ACC112 (cell line): ENCODE measurements around the gene TCFL5.
A peak's percentile ranks its signal among the peaks of the same experiment; 100 is the strongest.

Experiments used
- H2AFZ ChIP-seq: fragments of 200-600 bp; sonication (generic); one replicate; pipeline ENCODE4 v1.6.0; 2017; ENCODE audit warnings: antibody characterized with exemption, low read length; ENCODE audit not compliant: unreplicated experiment
- H3K27ac ChIP-seq: fragments of 200-600 bp; sonication (generic); 2 replicates; pipeline ENCODE4 v1.5.1; 2014; ENCODE audit warnings: low read depth, mild to moderate bottlenecking, antibody characterized with exemption, low read length, moderate library complexity
- H3K27me3 ChIP-seq: fragments of 200-600 bp; sonication (generic); 2 replicates; pipeline ENCODE4 v1.6.1; 2014; ENCODE audit warnings: mild to moderate bottlenecking, antibody characterized with exemption, low read length, moderate library complexity, mixed read lengths; ENCODE audit not compliant: insufficient read depth
- H3K36me3 ChIP-seq: fragments of 200-600 bp; sonication (generic); 2 replicates; pipeline ENCODE4 v1.6.1; 2016; ENCODE audit warnings: mild to moderate bottlenecking, antibody characterized with exemption, low read length, moderate library complexity, mixed read lengths; ENCODE audit not compliant: insufficient read depth
- H3K4me1 ChIP-seq: fragments of 200-600 bp; sonication (generic); one replicate; pipeline ENCODE4 v1.6.1; 2016; ENCODE audit warnings: low read length, mixed read lengths; ENCODE audit not compliant: insufficient read depth, unreplicated experiment, control insufficient read depth
- H3K4me3 ChIP-seq: fragments of 200-600 bp; sonication (generic); 2 replicates; pipeline ENCODE4 v1.5.1; 2014; ENCODE audit warnings: mild to moderate bottlenecking, low read depth, low read length
- H3K79me2 ChIP-seq: fragments of 200-600 bp; sonication (generic); one replicate; pipeline ENCODE4 v1.6.0; 2016; ENCODE audit warnings: low read length; ENCODE audit not compliant: control insufficient read depth, unreplicated experiment, insufficient read depth

TCFL5 gene

DNA sequence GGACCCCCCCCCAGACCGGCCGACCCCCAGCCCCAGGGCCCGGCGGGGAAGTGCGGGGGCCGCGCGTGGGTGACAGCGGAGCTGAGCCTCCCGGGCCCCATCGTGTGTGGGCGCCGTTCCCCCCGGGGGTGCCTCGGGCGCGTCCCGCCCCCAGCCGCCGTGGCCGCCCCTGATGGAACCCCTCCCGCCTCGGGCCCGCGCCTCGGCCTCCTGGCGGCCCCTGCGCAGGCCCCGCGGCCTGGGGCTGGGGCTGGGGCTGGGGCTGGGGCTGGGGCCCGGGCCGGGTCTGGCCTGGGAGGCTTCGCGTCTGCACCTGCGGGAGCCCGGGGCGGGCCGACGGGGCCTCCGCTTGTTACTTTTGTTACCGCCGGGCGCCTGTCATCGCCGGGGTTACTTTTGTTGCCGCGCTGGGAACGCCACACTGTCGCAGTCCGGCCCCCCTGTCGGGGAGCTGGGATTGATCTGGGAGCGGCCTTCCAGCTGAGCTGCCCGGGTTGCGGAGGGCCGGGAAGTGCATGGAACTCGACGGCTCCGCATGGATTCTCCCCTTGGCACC is 56.4 kb downstream of the TCFL5 start:
- H3K79me2 ChIP-seq: peaks cover 36% of the 10 kb centered on the region
- peaks cover 9% of the 10 kb centered on the region; the same call in 1 of the 2 replicates for H3K36me3 ChIP-seq
- H3K27me3 ChIP-seq: no peaks in the 10 kb centered on the region
- peak overlapping the region; percentile 98 for H3K4me3 ChIP-seq
- no peak overlapping the region for H2AFZ ChIP-seq
- peak overlapping the region; percentile 55 for H3K27ac ChIP-seq
- peaks cover 11% of the 10 kb centered on the region for H3K4me1 ChIP-seq

DNA sequence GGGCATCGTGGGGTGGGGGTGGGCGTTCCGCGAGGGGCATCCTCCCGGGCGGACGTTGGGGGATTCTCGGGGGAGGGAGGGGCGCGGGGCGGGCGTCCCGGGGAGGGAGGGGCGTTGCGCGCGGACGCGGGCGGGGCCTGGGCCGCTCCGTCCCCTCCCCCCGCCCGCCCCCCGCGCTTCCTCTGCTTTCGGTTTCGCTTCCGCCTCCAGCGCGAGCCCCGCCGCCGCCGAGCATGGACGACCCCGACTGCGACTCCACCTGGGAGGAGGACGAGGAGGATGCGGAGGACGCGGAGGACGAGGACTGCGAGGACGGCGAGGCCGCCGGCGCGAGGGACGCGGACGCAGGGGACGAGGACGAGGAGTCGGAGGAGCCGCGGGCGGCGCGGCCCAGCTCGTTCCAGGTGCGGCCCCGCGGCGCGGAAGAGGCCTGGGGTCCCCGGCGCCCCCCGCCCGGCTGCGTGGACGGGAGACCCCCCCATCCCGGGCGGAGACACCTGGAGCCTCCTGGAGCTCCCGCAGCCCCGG is 56.9 kb downstream of the TCFL5 start, which contains the start of gene OGFR:
Gene OGFR, plus strand, starts transcription at position 209 of the 528 bp plus-strand sequence. Its CDS starts 25 bp downstream, at position 234.
- peaks cover 11% of the 10 kb centered on the region for H3K4me1 ChIP-seq
- H3K79me2 ChIP-seq: peaks cover 36% of the 10 kb centered on the region
- H2AFZ ChIP-seq: peak within 1 kb of the TSS; percentile 73
- peak within 1 kb of the TSS; percentile 55 for H3K27ac ChIP-seq
- peaks cover 5% of the 10 kb centered on the region; the same call in 1 of the 2 replicates for H3K36me3 ChIP-seq
- H3K27me3 ChIP-seq: no peaks in the 10 kb centered on the region
- H3K4me3 ChIP-seq: peak within 1 kb of the TSS; percentile 98

DNA sequence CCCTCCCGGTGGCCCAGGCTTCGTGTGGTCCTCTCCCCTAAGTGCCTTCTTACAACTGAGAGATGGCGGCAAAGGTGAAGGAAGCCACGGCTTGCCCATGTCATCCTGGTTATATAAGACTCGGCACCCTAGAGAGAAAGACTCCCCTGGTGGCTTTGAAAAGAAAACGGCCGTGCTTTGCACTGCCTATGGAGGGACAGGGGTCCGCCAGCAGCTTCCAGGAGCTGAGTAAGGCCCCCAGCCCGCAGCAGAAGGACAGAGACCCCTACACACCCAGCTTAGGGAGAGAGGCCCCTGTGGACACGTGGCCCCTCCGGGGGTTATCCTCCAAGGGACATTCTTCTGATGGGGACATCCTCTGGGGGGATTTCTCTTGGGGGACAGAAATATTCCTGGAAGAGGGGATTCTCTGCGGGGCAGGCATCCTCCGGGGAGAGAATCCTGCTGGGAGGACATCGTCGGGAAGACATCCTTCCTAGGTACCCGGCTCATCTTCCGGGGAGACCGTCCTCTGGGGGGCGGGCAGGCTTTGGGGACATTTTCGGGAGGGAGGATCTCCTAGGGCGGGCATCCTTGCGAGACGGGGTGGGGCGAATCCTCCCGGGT is 57.5 kb downstream of the TCFL5 start:
- Histone ChIP-seq H3K79me2 (peaks cover 32% of the 10 kb centered on the region), H3K36me3 (0 out of 2 replicates have a peak, but pooled peaks cover 4% of the 10 kb centered on the region), H2AFZ (peak overlapping the region; percentile 73), H3K4me1 (peaks cover 11% of the 10 kb centered on the region), H3K4me3 (peak overlapping the region; percentile 98), H3K27ac (no peak overlapping the region), H3K27me3 (no peaks in the 10 kb centered on the region)

DNA sequence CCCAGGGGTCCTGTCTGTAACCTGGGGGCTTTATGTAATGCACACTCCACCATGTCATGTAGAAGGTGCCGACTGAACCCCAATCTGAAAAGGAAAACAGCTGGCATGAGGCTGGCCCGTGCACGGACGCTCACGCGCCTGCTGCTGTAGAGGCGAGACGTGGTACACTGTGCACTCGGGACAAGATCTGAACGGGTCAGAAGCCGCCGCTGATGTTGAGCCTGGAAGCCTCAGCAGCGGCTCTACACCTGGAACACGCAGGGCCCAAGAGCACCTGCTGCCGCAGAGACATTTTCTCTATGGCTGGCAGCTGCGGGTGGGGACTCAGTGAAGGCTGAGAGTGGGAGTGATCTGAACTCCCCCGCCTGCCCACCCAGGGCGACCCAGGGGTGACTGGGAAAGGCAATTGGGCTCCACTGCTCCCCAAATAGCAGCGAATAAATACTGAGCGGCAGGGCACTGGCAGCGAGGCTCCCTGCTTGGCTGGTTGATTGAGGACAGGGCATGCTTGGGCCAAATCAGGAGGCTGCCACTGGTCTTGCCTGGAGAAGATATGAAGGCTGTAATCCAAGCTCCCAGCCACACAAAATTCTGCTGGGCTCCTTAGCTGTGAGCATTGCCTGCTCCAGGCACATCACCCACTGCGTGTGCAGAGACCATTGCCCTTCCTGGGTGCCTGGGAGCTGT is 59.5 kb downstream of the TCFL5 start:
- Histone ChIP-seq H2AFZ (no peak overlapping the region), H3K4me1 (peaks cover 12% of the 10 kb centered on the region), H3K36me3 (0 out of 2 replicates have a peak, but pooled peaks cover 11% of the 10 kb centered on the region), H3K4me3 (no peak overlapping the region), H3K27me3 (no peaks in the 10 kb centered on the region), H3K79me2 (peaks cover 24% of the 10 kb centered on the region), H3K27ac (no peak overlapping the region)

DNA sequence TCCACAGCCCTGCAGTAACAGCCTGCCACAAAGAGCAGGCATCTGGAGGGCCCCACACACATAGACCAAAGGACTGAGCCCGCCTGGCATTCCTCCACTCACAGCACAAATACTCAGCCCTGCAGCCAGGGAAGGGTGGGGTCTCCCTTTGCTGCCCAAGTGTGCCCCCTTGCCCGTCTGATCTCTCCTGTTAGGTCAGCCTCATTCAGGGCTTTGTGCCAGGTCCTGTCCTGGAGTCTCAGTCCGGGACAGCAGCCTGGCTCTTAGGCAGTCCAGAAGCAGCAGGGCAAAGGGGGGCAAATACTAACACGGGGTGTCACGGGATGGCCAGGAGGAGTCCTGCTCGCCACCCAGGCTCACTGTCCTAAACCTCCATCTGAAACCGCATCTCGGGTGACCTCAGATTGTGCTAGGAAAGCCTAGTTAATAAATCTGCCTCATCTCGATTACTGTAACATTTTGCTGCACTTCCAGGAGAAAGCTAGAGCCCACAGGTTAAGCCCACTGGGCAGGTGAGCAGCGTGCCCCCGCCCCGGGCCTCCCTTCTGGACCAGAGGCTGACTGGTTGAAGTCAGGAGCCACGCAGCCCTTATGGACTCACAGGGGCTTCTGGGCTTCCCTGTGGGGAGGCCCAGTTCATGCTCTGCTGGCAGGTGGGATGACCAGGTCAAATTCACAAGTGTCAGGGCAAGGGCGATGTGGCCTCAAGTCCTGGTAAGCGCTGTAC is 60.2 kb downstream of the TCFL5 start:
- 0 out of 2 replicates have a peak, but pooled peaks cover 11% of the 10 kb centered on the region for H3K36me3 ChIP-seq
- H3K4me1 ChIP-seq: peaks cover 5% of the 10 kb centered on the region
- H3K27me3 ChIP-seq: no peaks in the 10 kb centered on the region
- no peak overlapping the region for H3K4me3 ChIP-seq
- H3K79me2 ChIP-seq: peaks cover 20% of the 10 kb centered on the region
- no peak overlapping the region for H3K27ac ChIP-seq
- H2AFZ ChIP-seq: no peak overlapping the region

DNA sequence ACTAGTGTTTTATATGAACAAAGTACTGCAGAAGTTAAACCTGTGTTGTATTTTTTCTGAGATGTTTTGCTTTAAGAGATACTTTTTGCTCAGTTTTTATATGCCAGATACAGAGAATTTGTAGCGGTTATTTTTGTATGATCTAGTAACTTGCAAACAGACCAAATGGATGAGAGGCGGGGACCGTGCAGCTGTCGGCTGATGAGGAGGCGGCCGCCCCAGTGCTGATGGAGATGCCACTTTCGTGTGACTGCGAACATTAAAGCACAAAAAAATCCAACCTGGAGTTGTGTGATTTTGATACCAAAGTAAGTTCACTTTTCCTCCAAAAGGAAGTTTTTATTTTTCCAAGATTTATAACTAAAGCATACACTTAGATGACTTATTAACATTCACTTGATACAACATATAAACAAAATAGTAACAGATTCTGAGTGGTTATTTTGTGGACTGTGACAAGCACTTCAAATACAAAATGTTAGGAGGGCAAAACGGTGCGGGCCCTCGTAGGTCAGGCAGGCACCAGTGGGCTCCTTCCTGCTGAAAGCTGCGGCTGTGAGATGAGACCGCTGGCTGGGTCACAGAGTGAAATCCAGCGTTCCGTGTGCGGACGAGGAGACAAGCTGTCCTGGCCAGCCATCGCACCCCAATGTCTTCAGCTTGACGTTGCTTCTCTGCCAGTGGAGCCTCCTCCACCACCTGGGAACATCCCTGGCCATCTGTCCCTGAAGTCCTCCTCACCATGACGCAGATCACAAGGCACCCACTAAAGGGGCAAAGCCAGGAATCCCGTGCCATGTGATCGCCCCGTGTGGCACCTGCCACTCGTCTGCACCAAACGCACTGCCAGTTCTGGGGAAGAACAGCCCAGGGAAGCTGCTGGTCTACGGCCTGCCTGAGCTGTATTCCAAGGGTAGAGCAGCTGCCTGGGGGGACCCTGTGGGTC is 61.0 kb downstream of the TCFL5 start:
- H3K4me1 ChIP-seq: peaks cover 2% of the 10 kb centered on the region
- H3K27ac ChIP-seq: no peak overlapping the region
- no peak overlapping the region for H3K4me3 ChIP-seq
- no peak overlapping the region for H2AFZ ChIP-seq
- no peaks in the 10 kb centered on the region for H3K27me3 ChIP-seq
- H3K36me3 ChIP-seq: 0 out of 2 replicates have a peak, but pooled peaks cover 11% of the 10 kb centered on the region
- peaks cover 11% of the 10 kb centered on the region for H3K79me2 ChIP-seq

DNA sequence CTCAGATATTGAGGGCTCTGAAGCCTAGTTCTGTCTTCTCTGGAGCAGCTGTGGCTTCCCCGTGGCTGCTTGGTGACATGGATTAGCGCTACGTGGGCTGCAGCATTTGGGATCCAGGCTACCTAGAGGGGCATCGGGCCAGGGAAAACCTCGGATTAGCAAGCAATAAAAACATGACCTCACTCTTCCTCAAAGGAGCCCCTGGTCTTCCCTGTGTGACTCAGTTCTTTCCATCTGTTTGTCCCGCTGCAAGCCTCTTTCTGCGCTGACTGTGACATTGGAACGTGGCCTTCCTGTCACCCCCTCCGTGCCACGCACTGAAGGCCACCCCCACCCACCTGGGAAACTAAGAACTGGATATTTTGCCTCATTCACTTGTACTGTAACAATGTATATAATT is 61.7 kb downstream of the TCFL5 start:
- H3K27ac ChIP-seq: no peak overlapping the region
- no peaks in the 10 kb centered on the region for H3K27me3 ChIP-seq
- peaks cover 6% of the 10 kb centered on the region for H3K79me2 ChIP-seq

DNA sequence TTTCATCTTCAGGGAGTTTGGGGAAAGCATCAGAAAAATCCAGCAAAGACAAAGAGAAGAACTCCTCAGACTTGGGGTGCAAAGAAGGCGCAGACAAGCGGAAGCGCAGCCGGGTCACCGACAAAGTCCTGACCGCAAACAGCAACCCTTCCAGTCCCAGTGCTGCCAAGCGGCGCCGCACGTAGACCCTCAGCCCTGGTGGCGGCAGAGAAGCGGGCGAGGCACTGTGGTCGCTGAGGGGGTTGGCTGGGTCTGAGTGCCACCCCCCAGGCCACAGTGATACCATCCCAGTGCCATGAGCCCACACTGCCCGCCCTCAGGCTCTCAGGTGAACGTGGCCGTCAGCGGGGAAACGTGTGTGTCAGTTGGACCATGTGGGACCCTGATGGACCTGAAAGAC is 62.2 kb downstream of the TCFL5 start:
- Histone ChIP-seq H3K27me3 (no peaks in the 10 kb centered on the region), H3K4me1 (peaks cover 2% of the 10 kb centered on the region), H3K4me3 (no peak overlapping the region), H3K36me3 (0 out of 2 replicates have a peak, but pooled peaks cover 11% of the 10 kb centered on the region), H3K27ac (no peak overlapping the region), H3K79me2 (peaks cover 4% of the 10 kb centered on the region), H2AFZ (no peak overlapping the region)

More for the DNA sequence above, 61.7 kb downstream of the TCFL5 start:
- H2AFZ ChIP-seq: no peak overlapping the region
- H3K36me3 ChIP-seq: 0 out of 2 replicates have a peak, but pooled peaks cover 11% of the 10 kb centered on the region
- no peak overlapping the region for H3K4me3 ChIP-seq
- peaks cover 2% of the 10 kb centered on the region for H3K4me1 ChIP-seq

DNA sequence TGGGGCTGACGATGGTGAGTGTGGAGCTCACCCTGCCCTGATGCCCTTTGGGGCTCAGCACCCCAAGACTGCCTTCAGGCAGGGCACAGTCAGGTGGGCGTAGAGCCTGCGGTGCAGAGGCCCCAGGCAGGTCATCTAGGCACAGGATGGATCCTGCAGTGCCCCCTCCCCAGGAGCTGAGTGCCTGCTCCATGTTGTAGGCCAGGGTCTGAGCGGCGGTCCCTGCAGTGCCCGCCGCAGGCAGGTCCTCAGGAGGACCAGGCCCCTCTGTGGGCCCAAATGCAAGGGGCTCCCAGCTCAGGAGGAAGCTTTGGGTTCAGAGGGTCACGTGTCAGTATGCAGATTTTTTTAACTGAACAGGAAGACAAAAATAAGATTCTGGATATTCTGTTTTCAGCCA is 62.6 kb downstream of the TCFL5 start:
- Histone ChIP-seq H3K27ac (no peak overlapping the region), H3K4me1 (peaks cover 2% of the 10 kb centered on the region), H2AFZ (no peak overlapping the region), H3K79me2 (peaks cover 4% of the 10 kb centered on the region), H3K27me3 (no peaks in the 10 kb centered on the region), H3K4me3 (no peak overlapping the region), H3K36me3 (0 out of 2 replicates have a peak, but pooled peaks cover 11% of the 10 kb centered on the region)
